HG02885 (cell line): Measurements from ENCODE around the gene SLC25A21.

Source experiments
- ATAC-seq: cut with Tn5 transposase; IDR thresholded peaks from one replicate; pipeline ENCODE4 v1.9.1; 2021; ENCODE audit warnings: mild to moderate bottlenecking; ENCODE audit not compliant: unreplicated experiment, poor library complexity

Gene SLC25A21

DNA sequence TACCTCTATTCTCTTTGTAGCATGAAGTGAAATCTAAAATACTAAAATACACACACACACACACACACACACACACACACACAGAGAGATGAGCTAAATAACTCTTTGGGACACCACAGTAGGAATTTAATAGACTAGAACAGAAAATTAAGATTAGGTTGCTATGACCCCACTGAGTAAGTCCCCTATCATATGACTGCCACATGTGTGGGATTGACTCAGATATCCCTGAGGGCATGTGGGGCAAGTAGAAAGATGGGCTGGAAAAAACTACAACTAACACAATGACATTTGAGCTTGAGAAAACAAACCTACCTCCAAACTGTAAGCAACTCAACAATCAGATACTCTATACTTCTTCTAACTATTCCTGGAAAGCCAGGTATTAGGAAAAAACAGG, 27.0 kb downstream of the SLC25A21 start:
- no peak for ATAC-seq

DNA sequence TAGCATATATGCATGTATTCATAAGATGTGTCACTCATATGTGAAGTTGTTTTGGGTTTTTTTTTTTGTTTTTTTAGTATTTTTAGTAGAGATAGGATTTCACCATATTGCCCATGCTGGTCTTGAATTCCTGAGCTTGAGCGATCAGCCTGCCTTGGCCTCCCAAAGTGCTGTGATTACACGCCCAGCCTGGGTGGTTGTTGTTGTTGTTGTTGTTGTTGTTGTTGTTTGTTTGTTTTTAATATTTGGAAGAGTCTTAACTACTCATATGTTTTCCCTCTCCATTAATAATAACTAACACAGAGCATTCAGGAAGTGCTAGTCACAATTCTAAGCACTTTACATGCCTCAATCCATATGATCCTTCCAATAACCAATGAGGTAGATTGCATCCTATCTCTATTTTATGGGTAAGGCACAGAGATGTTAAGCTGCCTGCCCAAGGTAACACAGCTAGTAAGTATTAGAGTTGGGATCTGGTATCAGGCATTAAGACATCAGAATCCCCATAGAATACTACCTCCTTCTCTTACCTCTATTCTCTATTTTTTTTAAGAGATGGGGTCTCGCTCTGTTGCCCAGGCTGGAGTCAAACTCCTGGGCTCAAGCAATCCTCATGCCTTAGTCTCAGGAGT, 27.6 kb downstream of the SLC25A21 start:
- ATAC-seq = no peak

DNA sequence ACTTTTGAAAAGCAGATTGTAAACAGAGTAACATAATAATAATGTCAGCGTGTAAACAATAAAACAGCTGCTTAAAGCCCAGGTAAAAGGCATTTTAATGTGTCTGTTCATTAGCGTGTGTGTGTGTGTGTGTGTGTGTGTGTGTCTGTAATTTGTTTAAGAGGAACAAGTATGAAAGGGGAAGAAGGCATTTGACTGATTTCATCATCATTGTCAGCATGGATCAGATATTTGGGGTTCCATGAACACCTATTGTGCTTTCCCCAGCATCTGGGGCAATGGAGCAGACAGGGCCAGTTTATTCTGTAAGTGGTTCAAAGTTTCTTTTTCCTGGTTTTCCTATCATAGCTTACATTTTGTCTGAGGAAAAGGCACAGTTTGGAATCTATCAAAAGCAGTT, 28.9 kb downstream of the SLC25A21 start:
- no peak for ATAC-seq

DNA sequence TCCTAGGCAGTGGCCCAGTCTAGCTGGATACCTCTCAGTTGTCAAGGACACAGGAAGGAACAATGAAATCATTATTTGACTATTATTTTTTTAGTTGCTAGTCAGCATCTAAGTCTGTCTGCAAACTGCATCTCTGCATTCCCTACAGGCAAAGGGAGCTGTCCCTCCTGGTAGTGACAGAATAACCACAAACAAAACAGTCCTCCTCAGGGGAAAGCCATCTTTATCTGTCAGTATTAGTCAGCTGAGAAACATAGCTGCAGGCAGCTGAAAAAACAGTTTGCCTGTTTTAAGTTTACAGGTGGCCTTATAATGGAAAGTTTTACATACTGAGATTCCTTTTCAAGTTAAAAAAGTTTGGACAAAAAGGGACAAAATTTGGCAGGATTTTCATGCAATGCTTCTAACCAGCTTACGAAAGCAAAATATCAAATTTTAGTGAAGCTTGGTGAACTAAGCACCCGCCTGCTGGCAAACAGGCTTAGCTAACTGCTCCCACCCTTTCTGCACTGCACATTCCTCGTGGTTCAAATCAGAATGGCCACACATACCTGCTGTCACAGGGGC, 29.5 kb downstream of the SLC25A21 start:
- no peak for ATAC-seq

DNA sequence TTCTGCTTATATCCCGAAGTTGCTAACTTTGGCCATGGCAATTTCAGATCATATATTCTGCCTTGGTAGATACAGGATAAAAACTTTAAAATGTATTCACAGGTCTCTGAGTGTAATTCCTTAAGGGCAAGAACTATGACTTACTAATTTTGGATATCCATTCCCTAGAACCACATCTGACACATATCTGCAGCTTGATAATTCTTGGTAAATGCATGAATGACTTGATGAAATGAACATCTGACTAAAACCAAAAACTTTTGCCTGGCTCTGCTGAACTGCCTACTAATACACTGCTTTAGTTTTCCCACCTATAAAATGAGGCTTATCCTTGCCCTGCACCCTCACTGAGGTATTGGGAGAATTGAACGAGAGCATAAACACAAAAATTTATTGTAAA, 32.2 kb downstream of the SLC25A21 start:
- ATAC-seq = no peak

DNA sequence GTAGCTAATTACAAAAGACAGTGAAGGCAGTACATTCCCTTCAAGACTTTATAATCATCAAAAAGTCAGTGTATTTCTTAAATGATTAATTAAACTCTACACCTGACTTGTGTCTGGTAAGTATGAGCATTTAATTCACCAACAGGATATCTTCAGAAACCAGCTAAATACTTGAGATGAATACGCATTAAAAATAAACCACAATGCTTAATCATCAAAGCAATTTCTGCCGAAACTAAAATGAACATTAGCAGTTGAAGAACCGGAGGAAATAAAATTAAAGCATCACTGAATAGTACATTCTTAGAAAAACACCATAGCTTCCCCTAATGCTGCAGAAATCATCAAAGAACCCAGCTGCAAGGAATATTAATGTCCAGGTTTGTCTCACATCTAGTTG, 32.7 kb downstream of the SLC25A21 start:
- ATAC-seq = no peak

DNA sequence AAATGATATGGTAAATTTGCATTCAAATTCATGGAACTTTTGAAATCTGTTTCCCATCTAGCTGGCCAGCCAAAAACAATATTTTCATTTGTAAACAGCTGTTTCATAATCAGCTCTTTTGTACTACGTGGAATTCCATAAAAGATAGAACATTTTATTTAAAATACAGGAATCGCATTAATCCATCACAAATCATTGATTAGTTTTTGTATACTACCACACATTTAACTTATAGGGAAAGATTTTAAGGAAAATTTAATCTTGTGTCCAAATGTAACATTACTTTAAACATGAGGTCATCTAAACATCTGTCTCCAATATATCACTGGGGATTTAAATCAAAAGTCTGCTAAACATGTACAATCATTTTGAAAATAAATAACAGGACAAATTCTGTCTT, 33.5 kb downstream of the SLC25A21 start:
- no peak for ATAC-seq

DNA sequence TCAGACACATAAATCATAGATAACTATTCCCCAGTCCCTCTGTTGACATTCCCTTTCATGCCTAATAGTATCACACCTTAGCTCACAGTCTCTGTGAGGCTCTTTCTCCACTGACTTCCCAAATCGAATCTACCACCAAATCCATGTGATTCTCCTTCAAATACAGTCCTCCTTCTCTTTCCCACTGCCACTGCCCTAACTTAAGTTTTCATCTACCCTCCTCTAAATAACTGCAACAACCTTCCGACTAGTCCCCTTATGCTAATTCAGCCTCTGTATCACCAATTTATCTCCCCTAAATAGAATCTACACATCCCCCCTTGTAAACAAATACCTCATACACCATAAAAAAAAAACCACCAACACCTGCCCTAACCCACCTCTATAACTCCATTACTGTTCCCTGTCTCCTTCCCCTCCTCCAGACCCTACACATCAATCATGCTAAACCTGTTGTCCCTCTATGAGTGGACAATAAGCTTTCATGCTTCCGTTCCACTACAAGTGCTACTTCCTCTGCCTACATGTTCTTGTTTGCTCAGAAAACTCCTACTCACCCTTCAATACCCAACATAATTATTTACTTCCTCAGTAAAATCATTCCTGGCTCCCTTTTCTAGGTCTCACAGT, 39.0 kb downstream of the SLC25A21 start:
- ATAC-seq = no peak

DNA sequence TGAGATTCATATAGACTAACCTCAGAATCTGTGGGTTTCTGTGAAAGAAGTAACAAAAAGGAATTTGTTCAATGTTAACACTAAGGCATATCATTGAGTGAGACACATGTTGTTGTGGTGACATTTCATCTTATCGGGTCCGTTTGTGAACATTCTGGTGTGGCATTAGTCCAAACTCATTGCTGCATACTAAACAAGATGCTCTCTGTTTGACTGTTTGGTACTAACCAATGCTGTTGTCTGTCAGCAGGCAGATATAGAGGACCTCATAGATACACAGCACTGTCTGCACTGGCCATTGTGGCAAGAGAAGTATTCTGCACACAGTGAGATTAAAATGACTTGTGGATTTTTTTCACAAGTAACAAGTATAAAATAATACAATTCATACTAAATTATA, 41.2 kb downstream of the SLC25A21 start:
- ATAC-seq = no peak

DNA sequence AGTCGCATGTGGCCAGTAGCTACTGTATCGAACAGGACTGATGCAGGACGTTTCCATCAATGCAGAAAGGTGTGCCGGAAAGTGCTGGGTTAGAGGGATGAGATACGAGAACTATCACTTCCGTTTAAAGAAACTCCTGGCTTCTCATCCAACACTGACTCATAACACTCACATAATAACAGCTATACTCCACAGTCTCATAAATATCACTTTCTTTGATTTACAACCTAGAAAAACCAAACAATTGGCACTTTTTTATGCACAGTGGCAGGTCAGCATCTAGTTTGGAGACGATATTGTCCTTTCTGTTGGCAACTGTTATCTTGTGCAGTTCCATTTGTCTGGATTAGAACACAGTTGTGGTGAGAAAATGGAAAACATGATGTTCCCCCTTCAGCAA, 43.4 kb downstream of the SLC25A21 start:
- no peak for ATAC-seq

DNA sequence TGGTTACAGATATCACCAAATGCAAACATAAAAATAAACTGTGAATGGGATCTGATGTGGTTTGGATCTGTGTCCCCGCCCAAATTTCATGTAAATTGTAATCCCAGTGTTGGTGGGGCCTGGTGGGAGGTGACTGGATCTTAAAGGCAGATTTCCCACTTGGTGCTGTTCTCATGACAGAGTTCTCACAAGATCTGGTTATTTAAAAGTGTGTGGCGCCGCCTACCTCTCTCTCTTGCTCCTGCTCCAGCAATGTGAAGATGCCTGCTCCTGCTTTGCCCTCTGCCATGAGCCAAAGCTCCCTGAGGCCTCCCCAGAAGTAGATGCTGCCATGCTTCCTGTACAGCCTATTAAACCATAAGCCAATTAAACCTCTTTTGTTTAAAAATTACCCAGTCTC, 47.8 kb downstream of the SLC25A21 start:
- no peak for ATAC-seq

DNA sequence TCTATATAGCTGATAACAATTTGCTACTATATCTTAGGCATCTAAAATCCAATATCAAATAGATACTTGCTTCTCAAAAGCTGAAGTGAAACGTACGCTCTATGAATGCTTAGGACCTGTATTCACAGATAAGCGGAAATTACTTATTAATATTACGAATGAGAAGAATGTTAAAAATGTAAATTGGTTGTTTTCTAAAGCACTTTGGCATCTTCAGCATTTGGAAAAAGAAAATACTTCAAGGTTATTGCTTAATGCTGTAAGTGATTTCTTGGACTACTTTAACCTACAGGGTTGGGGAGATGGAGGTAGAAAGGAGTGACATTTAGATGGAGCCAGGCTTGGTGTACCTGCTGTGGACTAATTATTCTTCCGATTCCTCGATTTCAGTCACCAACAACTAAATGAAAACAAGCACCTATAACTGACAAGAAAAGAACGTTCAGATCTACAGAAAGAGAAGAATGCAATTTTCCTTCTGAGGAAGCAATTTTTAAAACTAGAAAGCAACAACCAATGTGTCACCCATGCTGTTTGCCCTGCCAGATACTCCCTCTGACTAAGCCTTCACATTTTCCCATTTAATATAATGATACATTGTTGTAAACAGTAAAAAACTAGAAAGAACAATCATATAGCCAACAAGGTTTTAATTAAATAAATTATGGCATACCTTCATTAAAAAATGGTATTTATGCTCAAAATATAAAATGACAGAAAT, 49.3 kb downstream of the SLC25A21 start:
- ATAC-seq = no peak

DNA sequence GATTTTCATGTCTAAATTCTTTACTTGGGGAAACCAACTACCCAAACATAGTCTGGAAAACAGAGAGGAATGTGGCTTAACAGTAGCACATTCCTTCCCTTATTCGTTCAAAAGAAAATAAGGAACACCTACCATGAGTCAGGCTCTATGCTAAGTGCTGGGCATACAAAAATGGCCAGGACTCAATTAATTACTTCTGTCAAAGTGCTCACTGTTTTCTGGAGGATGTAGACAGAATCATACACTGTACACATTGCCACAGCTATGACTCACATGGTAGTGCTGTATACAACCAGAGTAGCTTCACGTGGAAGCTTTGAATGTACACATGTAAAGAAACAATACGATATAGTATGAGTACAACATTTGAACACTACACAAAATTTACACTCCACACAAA, 50.1 kb downstream of the SLC25A21 start:
- ATAC-seq = no peak

DNA sequence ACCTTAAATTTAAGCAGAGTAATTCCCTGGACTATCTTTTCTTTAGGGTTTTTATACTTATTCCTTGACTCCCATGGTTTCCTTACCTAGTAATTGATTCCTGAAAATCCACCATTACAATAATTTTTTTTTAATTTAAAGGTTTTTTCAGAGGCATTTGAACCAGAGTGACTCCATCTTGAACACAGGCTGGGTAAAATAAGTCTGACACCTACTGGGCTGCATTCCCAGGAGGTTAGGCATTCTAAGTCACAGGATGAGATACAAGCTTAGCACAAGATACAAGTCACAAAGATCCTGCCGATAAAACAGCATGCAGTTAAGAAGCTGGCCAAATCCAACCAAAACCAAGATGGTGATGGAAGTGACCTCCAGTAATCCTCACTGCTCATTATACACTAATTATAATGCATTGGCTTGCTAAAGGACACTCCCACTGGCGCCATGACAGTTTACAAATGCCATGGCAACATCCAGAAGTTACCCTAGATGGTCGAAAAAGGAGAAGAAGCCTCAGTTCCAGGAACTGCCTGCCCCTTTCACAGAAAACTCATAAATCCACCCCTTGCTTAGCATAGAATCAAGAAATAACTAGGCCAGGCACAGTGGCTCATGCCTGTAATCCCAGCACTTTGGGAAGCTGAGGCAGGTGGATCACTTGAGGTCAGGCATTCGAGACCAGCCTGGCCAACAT, 53.6 kb downstream of the SLC25A21 start:
- ATAC-seq = no peak

DNA sequence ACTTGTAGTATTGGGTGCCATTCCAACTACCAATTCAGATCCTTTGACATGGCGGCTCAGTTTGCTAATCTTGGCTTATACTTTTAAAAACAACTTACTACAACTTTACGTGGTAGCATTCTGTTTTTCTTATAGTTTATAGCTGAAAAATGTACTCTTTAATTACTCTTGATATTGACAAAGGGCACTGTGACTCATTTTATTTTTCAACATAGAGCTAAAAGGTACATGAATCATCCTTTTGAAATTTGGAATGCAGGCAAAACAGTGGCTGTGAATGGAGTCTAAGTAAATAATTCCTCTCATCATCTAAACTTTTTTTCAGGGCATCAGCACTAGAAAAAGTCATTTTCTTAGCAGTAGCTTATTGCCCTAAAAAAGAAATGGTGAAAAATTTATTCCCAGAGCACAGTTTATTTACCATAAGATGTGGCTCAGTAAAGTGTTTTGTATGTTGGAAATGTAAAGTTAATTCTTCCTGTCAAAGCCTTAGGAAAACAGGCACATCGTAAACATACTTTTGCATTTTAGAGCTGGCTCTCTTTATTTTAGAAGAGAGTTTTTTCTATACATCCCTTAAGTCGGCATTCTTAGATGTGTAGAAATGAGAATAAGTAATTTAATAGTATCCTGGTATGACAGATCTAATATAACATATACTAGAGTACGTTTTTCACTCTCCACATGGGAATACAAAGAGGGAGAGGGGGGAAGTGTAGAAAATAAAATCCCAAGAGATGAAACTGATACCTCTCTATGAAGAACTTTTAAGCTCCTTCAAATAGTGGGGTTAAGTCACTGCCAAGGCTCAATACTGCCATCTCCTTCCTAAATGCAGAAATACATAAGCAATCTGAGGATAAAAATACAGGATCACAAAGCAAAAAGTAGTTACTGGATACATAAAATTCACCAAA, 55.2 kb downstream of the SLC25A21 start:
- no peak for ATAC-seq

DNA sequence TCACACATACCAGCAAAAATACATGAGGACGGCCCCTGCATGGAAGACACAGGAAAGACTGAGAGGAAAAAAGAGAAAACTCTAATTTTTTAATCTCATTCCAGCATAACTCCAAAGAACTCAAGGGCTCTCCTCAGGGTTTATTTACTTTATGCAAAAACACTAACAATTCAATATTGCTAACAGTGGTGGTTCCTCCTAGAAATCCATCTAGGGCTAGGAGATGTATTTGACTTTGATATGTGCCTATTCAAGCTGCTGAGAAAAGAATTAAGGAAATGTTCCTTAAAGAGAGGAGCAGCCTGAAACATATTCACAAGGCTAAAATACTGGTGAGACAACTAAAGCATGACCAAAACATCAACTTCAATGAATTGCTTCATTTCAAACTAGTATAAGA, 57.0 kb downstream of the SLC25A21 start:
- no peak for ATAC-seq

DNA sequence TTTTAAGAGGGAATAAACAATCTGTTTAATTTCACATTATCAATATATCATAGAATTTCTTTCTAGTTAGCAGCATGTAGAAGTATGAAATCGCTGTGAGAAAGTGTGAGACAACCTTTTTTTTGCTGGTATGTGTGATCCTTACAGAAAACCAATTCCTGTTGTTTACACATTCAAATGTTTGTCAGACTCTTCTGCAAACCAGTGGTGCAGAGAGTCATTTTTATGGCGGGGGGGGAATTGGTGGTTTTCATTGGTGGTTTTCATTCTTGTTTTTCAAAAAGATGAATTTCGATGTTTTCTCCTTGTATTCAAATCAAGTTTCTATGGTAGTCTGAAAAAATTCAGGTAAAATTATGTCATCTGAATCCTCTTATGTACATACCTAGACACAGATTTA, 57.8 kb downstream of the SLC25A21 start:
- ATAC-seq = no peak

DNA sequence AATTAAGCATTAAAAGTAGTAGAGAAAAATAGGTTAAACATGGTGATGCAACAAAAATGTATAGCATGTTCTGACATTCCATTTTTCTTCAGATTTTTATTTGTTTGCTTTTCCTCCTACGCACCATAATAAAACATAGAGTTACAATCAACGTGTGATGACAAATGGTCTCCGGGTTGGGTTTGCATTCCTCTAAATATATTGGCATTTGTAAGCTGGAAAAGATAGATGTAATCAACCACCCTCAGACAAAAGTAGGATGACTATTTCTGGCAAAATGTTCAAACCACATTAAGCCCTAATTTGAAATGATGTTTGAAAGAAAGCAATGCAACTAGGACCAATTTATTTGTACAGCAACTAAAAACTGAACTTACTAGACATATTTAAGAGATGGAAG, 58.4 kb downstream of the SLC25A21 start:
- ATAC-seq = no peak

DNA sequence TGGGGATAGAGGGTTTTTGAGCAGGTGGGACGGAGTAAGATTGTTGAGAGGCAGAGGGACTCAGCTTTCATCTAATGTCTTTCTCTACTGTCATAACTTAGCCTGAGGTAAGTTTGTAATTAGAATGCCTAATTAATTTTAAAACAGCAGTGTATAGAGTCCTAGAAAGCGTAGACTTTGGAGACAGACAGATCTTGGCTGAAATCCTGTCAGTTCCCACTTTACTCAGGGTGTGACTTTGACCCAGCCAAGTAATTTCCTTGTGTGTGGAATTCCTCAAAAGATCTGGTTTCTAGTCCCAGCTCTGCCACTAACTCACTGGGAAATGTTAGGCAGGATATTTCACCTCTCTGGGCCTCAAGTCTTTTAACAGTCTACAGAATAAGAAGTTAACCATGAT, 74.3 kb downstream of the SLC25A21 start:
- no peak for ATAC-seq

DNA sequence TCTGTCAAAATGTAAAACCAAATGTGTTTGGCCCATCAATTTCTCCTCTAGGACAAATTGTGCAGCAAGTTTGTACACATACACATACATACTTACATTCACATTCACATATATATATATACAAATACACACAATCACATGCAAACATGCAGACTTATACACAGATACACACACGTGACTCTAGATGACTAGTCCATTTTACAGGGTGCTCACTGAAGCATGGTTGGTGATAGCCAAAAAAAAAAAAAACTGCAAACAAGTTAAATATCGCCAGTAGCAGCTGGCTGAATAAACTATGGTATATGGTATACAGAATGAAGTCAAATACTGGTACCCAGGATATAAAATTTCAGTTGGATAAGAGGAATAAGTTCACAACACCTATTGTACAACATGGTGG, 77.9 kb downstream of the SLC25A21 start:
- no peak for ATAC-seq
